ENCODE measurements around the gene NEDD8. TPM values are rescaled to one million over a fixed set of nuclear protein-coding genes. Genes with fewer than 3 reads are reported as not detected.

Gene NEDD8
- total and polyA plus RNA-seq, 10 donors: 98.6 to 237 (median 127) TPM

GRCh38 chr14:24258119-24258518, 26.0 kb upstream of the NEDD8 start:
- intact Hi-C loops (cut with DNase I; ENCODE audit: low total_unique reads): no loop called here
- Histone ChIP-seq H3K36me3 (peaks cover 0 to 89% (median 6%) of the 10 kb centered on the region in 6 donors), H3K4me3 (no peak overlapping the region), H3K27me3 (replicated peaks in 1 of 7) (no peaks in the 10 kb centered on the region), H3K27ac (no peak overlapping the region), H3K9me3 (no peaks in the 10 kb centered on the region), H3K4me1 (no peaks in the 10 kb centered on the region)
- peak; percentile 51 for DNase-seq
- WGBS, 5 donors: 85 to 96% (median 94%) methylated on average over 9 of the region's 9 CpGs
- TF ChIP-seq POLR2A (IDR thresholded peaks at IDR 0.05) (no peak), CTCF (IDR thresholded peaks at IDR 0.05 in 8 of 11, conservative IDR thresholded peaks at IDR 0.05 in 3 of 11) (no peak), POLR2AphosphoS5 (IDR thresholded peaks at IDR 0.05) (no peak)

- TF ChIP-seq POLR2A (IDR thresholded peaks at IDR 0.05) (no peak), POLR2AphosphoS5 (IDR thresholded peaks at IDR 0.05) (no peak), CTCF (IDR thresholded peaks at IDR 0.05 in 8 of 11, conservative IDR thresholded peaks at IDR 0.05 in 3 of 11) (no peak)
- intact Hi-C loops (cut with DNase I; ENCODE audit: low total_unique reads): no loop called here
- H3K27ac ChIP-seq: peak overlapping the region in 1 of 8 donors; percentile 21
- no peaks in the 10 kb centered on the region for H3K4me1 ChIP-seq
- peak; percentile 66 for DNase-seq
- H3K27me3 ChIP-seq (replicated peaks in 1 of 7): no peaks in the 10 kb centered on the region
- H3K36me3 ChIP-seq: peaks cover 0 to 91% (median 6%) of the 10 kb centered on the region in 6 donors
- H3K4me3 ChIP-seq: no peak overlapping the region
- no peaks in the 10 kb centered on the region for H3K9me3 ChIP-seq
- WGBS, 5 donors: 67 to 92% (median 90%) methylated on average over 4 of the region's 4 CpGs
Measured at GRCh38 chr14:24256960-24257359, 24.8 kb upstream of the NEDD8 start.

DNA sequence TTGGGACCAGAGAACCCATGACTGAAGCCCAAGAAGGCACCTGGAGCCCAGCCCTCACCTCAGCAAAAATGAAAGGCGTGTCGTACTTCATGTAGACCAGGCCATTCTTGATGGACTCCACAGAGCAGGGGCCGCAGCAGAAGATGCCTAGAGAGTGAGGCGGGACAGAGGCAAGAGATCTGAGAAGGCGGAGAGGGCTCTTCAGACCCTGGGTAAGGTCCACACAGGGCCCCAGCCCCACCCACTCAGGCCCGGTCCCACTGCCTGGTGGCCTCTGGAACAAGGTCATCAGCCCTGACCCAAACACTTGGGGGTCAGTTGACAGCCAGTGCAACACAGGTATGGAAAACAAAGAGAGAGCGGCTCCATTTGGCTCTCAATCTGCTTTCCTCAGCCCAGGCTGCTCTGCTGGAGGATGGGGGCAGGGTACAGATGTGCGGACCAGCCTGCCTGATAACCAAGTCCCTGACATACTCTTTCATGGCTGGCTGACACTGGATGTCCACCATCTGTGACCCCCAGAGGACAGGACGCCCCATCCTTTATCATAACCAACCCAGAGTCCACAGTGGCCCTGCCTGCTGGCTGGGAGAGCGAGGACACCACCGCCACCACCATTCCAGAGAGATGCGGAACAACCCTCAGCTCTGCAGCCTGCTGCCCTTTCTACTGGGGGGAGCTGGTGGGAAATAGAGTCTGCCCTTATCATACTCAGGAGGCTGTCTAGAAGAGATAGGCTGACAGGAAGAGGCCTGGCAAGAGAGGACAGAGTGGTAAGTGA, 24.0 kb upstream of the NEDD8 start:
- TF ChIP-seq POLR2AphosphoS5 (IDR thresholded peaks at IDR 0.05) (no peak), CTCF (IDR thresholded peaks at IDR 0.05 in 8 of 11, conservative IDR thresholded peaks at IDR 0.05 in 3 of 11) (no peak), POLR2A (IDR thresholded peaks at IDR 0.05) (no peak)
- peak; percentile 36 for DNase-seq
- WGBS, 5 donors: 91 to 97% (median 96%) methylated on average over 11 to 12 of the region's 12 CpGs
- no peak overlapping the region for H3K4me3 ChIP-seq
- H3K4me1 ChIP-seq: peaks cover 0 to 6% (median 0%) of the 10 kb centered on the region in 6 donors
- intact Hi-C loops (cut with DNase I; ENCODE audit: low total_unique reads): no loop called here
- H3K27me3 ChIP-seq (replicated peaks in 1 of 7): no peaks in the 10 kb centered on the region
- no peak overlapping the region for H3K27ac ChIP-seq
- peaks cover 0 to 83% (median 6%) of the 10 kb centered on the region in 6 donors for H3K36me3 ChIP-seq
- H3K9me3 ChIP-seq: no peaks in the 10 kb centered on the region

GRCh38 chr14:24255438-24255837, 23.3 kb upstream of the NEDD8 start:
- intact Hi-C loops (cut with DNase I; ENCODE audit: low total_unique reads): no loop called here
- Histone ChIP-seq H3K9me3 (no peaks in the 10 kb centered on the region), H3K27me3 (replicated peaks in 1 of 7) (no peaks in the 10 kb centered on the region), H3K27ac (no peak overlapping the region), H3K4me1 (peaks cover 0 to 12% (median 0%) of the 10 kb centered on the region in 6 donors), H3K4me3 (no peak overlapping the region), H3K36me3 (peaks cover 0 to 76% (median 6%) of the 10 kb centered on the region in 6 donors)
- no peak for DNase-seq
- TF ChIP-seq POLR2A (IDR thresholded peaks at IDR 0.05): no peak
- 89 to 97% (median 94%) methylated on average over 5 to 8 of the region's 8 CpGs for WGBS, 5 donors

All from spleen (tissue), 11 donors.